GM12878 (cell line): ENCODE data around the gene DES. TPM values are rescaled to one million over a fixed set of nuclear protein-coding genes. Genes with fewer than 3 reads are reported as not detected.

Experiments used
- ATAC-seq: fragments of 200-7000 bp; cut with Tn5 transposase; 3 replicates; pipeline ENCODE4 v1.9.1; 2020; ENCODE audit warnings: mild to moderate bottlenecking, moderate library complexity
- BruUV-seq: library from RNA; stranded (reverse); fragments of 400-500 nt; replicated peaks from 2 replicates; lab custom pipeline; 2021; lab: Mats Ljungman, UMichigan
- CTCF ChIA-PET: fragments of 300-600 bp; sonication (Branson Sonifier 250); formaldehyde crosslinking; extraction: SDS; loops from one replicate; lab custom pipeline; 2021; ENCODE audit warnings: inconsistent platforms; lab: Yijun Ruan, JAX
- POLR2A ChIA-PET: fragments of 350-600 bp; formaldehyde crosslinking; extraction: SDS; loops from one replicate; lab custom pipeline; 2021; ENCODE audit warnings: inconsistent platforms; lab: Charles Lee
- RAD21 ChIA-PET: fragments of 300-600 bp; sonication (Branson Sonifier 250); formaldehyde crosslinking; loops from one replicate; lab custom pipeline; 2023; ENCODE audit warnings: antibody characterized with exemption; ENCODE audit not compliant: unreplicated experiment; lab: Charles Lee
- SMC1A ChIA-PET: fragments of 300-600 bp; sonication (Branson Sonifier 250); formaldehyde crosslinking; loops from one replicate; lab custom pipeline; 2023; ENCODE audit not compliant: unreplicated experiment, uncharacterized antibody; lab: Charles Lee
- DNase-seq: peaks from one replicate; pipeline ENCODE4 v3.0.0-alpha.2; 2011; ENCODE audit warnings: low read depth, low spot score
- FAIRE-seq: peaks from 3 replicates; lab custom pipeline; 2011; peaks lifted over from hg19 to GRCh38; lab: Jason Lieb, UNC
- H2AFZ ChIP-seq: 2 replicates; pipeline ENCODE4 v1.6.0; 2011; ENCODE audit warnings: low read depth, low read length, control low read depth; ENCODE audit not compliant: control insufficient read depth
- H3K27ac ChIP-seq: 2 replicates; pipeline ENCODE4 v1.5.1; 2011; ENCODE audit warnings: control low read depth; ENCODE audit not compliant: control insufficient read depth, insufficient read depth
- H3K27me3 ChIP-seq, 2 experiments: replicated peaks in 1 of 2; 2 replicates each; pipeline versions ENCODE4 v1.6.0 to v1.6.1; 2011; ENCODE audit warnings: low read length in 1 of 2; ENCODE audit not compliant: control insufficient read depth in 2 of 2, insufficient read depth in 2 of 2
- H3K36me3 ChIP-seq, 2 experiments: 2 replicates each; pipeline ENCODE4 v1.5.1; 2011; ENCODE audit warnings: low read length in 1 of 2; ENCODE audit not compliant: control insufficient read depth in 2 of 2, insufficient read depth in 2 of 2
- H3K4me1 ChIP-seq: 2 replicates; pipeline ENCODE4 v1.6.1; 2011; ENCODE audit warnings: mild to moderate bottlenecking, low read length, moderate library complexity, mixed read lengths; ENCODE audit not compliant: control insufficient read depth, insufficient read depth
- H3K4me2 ChIP-seq: 2 replicates; pipeline ENCODE4 v1.6.0; 2011; ENCODE audit warnings: control low read depth; ENCODE audit not compliant: control insufficient read depth, insufficient read depth
- H3K4me3 ChIP-seq: fragments of 200-600 bp; sonication (generic); 2 replicates; pipeline ENCODE4 v1.5.1; 2016
- H3K79me2 ChIP-seq: 2 replicates; pipeline ENCODE4 v1.6.0; 2011; ENCODE audit warnings: low read length; ENCODE audit not compliant: control insufficient read depth, insufficient read depth
- H3K9ac ChIP-seq: 2 replicates; pipeline ENCODE4 v1.8.0; 2011; ENCODE audit warnings: low read length, control low read depth, mixed read lengths; ENCODE audit not compliant: control insufficient read depth, insufficient read depth
- H3K9me3 ChIP-seq: replicated peaks from 3 replicates; pipeline ENCODE4 v1.5.1; 2011; ENCODE audit warnings: mild to moderate bottlenecking, low read length; ENCODE audit not compliant: control insufficient read depth, insufficient read depth
- H4K20me1 ChIP-seq: 2 replicates; pipeline ENCODE4 v1.6.0; 2011; ENCODE audit not compliant: control insufficient read depth, insufficient read depth
- ATF3 ChIP-seq: IDR thresholded peaks from 2 replicates; pipeline ENCODE4 v1.6.1; 2011; ENCODE audit warnings: low read depth, mild to moderate bottlenecking, low read length, moderate library complexity, borderline replicate concordance; ENCODE audit errors: extremely low read depth
- EZH2 ChIP-seq: IDR thresholded peaks from 2 replicates; pipeline ENCODE4 v1.6.1; 2012; ENCODE audit warnings: low read depth, mild to moderate bottlenecking, control low read depth, inconsistent platforms, low read length, borderline replicate concordance; ENCODE audit not compliant: control insufficient read depth
- GABPA ChIP-seq: IDR thresholded peaks from 2 replicates; pipeline ENCODE4 v1.6.1; 2014; ENCODE audit warnings: antibody characterized with exemption, low read depth, mild to moderate bottlenecking, inconsistent platforms
- HSF1 ChIP-seq: fragments of 150-350 bp; IDR thresholded peaks from 2 replicates; pipeline ENCODE4 v1.6.1; 2014; ENCODE audit warnings: mild to moderate bottlenecking, low read depth, low read length
- IRF3 ChIP-seq: fragments of 450-650 bp; IDR thresholded peaks from 2 replicates; pipeline ENCODE4 v1.6.1; 2014; ENCODE audit warnings: mild to moderate bottlenecking
- JUNB ChIP-seq: IDR thresholded peaks from 2 replicates; pipeline ENCODE4 v1.6.1; 2016; ENCODE audit warnings: antibody characterized with exemption, mild to moderate bottlenecking
- MTA3 ChIP-seq: IDR thresholded peaks from 2 replicates; pipeline ENCODE4 v1.6.1; 2012; ENCODE audit warnings: low read length, inconsistent platforms, borderline replicate concordance
- NR2F1 ChIP-seq: fragments of 450-650 bp; conservative IDR thresholded peaks from 2 replicates; pipeline ENCODE4 v1.6.1; 2017; ENCODE audit warnings: mild to moderate bottlenecking
- POLR2A ChIP-seq: IDR thresholded peaks from 2 replicates; pipeline ENCODE4 v1.6.1; 2011; ENCODE audit warnings: low read depth, mild to moderate bottlenecking, low read length
- SIX5 ChIP-seq: IDR thresholded peaks from 2 replicates; pipeline ENCODE4 v1.6.1; 2011; ENCODE audit warnings: mild to moderate bottlenecking, low read depth, low read length, moderate library complexity; ENCODE audit not compliant: severe bottlenecking
- SMAD1 ChIP-seq: fragments of 450-650 bp; IDR thresholded peaks from 2 replicates; pipeline ENCODE4 v1.6.1; 2018; ENCODE audit warnings: mild to moderate bottlenecking, low read depth; ENCODE audit not compliant: partially characterized antibody
- SREBF1 ChIP-seq: IDR thresholded peaks from 2 replicates; pipeline ENCODE4 v1.6.1; 2012; ENCODE audit warnings: mild to moderate bottlenecking, low read length
- TBL1XR1 ChIP-seq: IDR thresholded peaks from 2 replicates; pipeline ENCODE4 v1.6.1; 2012; ENCODE audit warnings: low read depth, low read length, improper control_type of control experiment
- ZNF207 ChIP-seq: fragments of 450-650 bp; IDR thresholded peaks from 2 replicates; pipeline ENCODE4 v1.6.1; 2014; ENCODE audit warnings: antibody characterized with exemption, mild to moderate bottlenecking, borderline replicate concordance
- WGBS: methylation state at CpG from one replicate; pipeline ENCODE4 v1.1.6; 2016; ENCODE audit warnings: low lambda C conversion rate; ENCODE audit not compliant: insufficient replicate concordance, insufficient coverage; ENCODE audit errors: missing lambda C conversion rate; 5-methylcytosine and 5-hydroxymethylcytosine counted together
- in situ Hi-C: fragments of 300-500 bp; cut with MboI; formaldehyde crosslinking; loops from 9 replicates; pipeline ENCODE4 v1.14.3; 2018; ENCODE audit warnings: mixed read lengths
- intact Hi-C: fragments of 100-400 bp; cut with micrococcal nuclease; formaldehyde crosslinking; loops from one replicate; pipeline ENCODE4 v1.14.2; 2022; ENCODE audit not compliant: unreplicated experiment
- polyA plus RNA-seq, 11 experiments: library from polyadenylated mRNA; depleted of rRNA in 4 of 11; unstranded in 6 of 11; stranded (reverse) in 5 of 11; fragments of >200 nt; fragmentation: Nextera tagmentation in 4 of 11; fragmentation: Illumina TruSeq in 1 of 11; extraction: Ambion mirVana in 4 of 11; extraction: Trizol in 1 of 11; gene quantifications; 1 replicate in 1 of 11; 2 replicates in 10 of 11; pipeline versions ENCODE4 v1.2.1 to v1.2.3, GENCODE V29; 2011 to 2016; ENCODE audit warnings: inconsistent platforms in 2 of 11, missing spikeins in 2 of 11, low read depth in 1 of 11
- total RNA-seq, 4 experiments: library from RNA; depleted of rRNA in 3 of 4; stranded (reverse); fragments of >200 nt in 3 of 4; fragmentation: Illumina TruSeq in 1 of 4; extraction: Trizol in 1 of 4; gene quantifications; 2 replicates each; pipeline versions ENCODE4 v1.2.1 to v1.2.3, GENCODE V29; 2013 to 2021
- TF ChIP-seq, protein P1 (sequence below): fragments of 450-650 bp; IDR thresholded peaks from 2 replicates; pipeline ENCODE4 v1.6.1; 2018; ENCODE audit warnings: borderline replicate concordance, mild to moderate bottlenecking; ENCODE audit not compliant: partially characterized antibody

The DES gene
- total and polyA plus RNA-seq, 10 of the 15 experiments (the other 5 are each of a cell fraction or from before 2014, with no cell fraction given), result 0.80 TPM; not detected in 9

GRCh38 chr2:219422952-219423534 lies 4.9 kb downstream of the DES start (continued):
- TF ChIP-seq HSF1, result no peak

- ChIA-PET SMC1A (interaction anchor here (0.6 to 0.7 kb wide), 2 partner anchors 75 to 145 kb away, joined by 3 to 4 read pairs; partner anchors contain the start of gene GMPPA), POLR2A (interaction anchor here (0.7 kb wide), 1 partner anchor 34 kb away, joined by 3 read pairs; no protein-coding TSS in a partner anchor), RAD21 (no interaction called here), CTCF (interaction anchor here (1.0 to 2.5 kb wide), 2 partner anchors 22 to 34 kb away, joined by 3 to 6 read pairs; no protein-coding TSS in a partner anchor)
- no peaks in the 10 kb centered on the region; a peak in 1 of 4 replicates for H3K27me3 ChIP-seq
- FAIRE-seq (no peak), DNase-seq (no peak), ATAC-seq (no peak)
- WGBS, result 30% methylated on average over 14 of the region's 14 CpGs
- H3K4me1 ChIP-seq, result no peaks in the 10 kb centered on the region
- BruUV-seq, result no TSS peak
- H3K27ac ChIP-seq, result no peak overlapping the region
- no peaks in the 10 kb centered on the region for H3K79me2 ChIP-seq
- no peak overlapping the region for H2AFZ ChIP-seq
- no peak overlapping the region for H3K4me2 ChIP-seq
- no peak overlapping the region for H3K9ac ChIP-seq
- in situ Hi-C loops, result no loop called here
- no peaks in the 10 kb centered on the region for H3K9me3 ChIP-seq
- no peaks in the 10 kb centered on the region for H4K20me1 ChIP-seq
- no peaks in the 10 kb centered on the region for H3K36me3 ChIP-seq
- no peak overlapping the region for H3K4me3 ChIP-seq
- intact Hi-C loops, result no loop called here
- TF ChIP-seq, protein P1, sequence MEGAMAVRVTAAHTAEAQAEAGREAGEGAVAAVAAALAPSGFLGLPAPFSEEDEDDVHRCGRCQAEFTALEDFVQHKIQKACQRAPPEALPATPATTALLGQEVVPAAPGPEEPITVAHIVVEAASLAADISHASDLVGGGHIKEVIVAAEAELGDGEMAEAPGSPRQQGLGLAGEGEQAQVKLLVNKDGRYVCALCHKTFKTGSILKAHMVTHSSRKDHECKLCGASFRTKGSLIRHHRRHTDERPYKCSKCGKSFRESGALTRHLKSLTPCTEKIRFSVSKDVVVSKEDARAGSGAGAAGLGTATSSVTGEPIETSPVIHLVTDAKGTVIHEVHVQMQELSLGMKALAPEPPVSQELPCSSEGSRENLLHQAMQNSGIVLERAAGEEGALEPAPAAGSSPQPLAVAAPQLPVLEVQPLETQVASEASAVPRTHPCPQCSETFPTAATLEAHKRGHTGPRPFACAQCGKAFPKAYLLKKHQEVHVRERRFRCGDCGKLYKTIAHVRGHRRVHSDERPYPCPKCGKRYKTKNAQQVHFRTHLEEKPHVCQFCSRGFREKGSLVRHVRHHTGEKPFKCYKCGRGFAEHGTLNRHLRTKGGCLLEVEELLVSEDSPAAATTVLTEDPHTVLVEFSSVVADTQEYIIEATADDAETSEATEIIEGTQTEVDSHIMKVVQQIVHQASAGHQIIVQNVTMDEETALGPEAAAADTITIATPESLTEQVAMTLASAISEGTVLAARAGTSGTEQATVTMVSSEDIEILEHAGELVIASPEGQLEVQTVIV, result no peak
- TF ChIP-seq JUNB, result no peak
- TF ChIP-seq POLR2A, result no peak
- no peak for TF ChIP-seq EZH2
- TF ChIP-seq IRF3, result no peak
- TF ChIP-seq MTA3, result no peak
- TF ChIP-seq NR2F1, result no peak
- no peak for TF ChIP-seq ATF3
- TF ChIP-seq SREBF1, result no peak
- TF ChIP-seq GABPA, result no peak
- no peak for TF ChIP-seq SMAD1
- TF ChIP-seq TBL1XR1, result no peak
- no peak for TF ChIP-seq ZNF207
- TF ChIP-seq SIX5, result no peak
Observed at GRCh38 chr2:219423652-219424377, 5.6 kb downstream of the DES start.
